ENCODE data around the gene LEKR1. TPM values are rescaled to one million over a fixed set of nuclear protein-coding genes. Genes with fewer than 3 reads are reported as not detected.
A peak's percentile ranks its signal among the peaks of the same experiment; 100 is the strongest.

Gene LEKR1
- total RNA-seq, 5 donors from 2014 or later (not counting 1 experiment from before 2014, with no cell fraction given) = 1.2 to 3.6 (median 2.8) TPM

GRCh38 chr3:156838035-156838434, 11.9 kb downstream of the LEKR1 start:
- Histone ChIP-seq H3K4me1 (ENCODE audit: control insufficient read depth in 1 of 2, extremely low read depth in 1 of 2, insufficient read depth in 2 of 2, low read length in 2 of 2) (no peaks in the 10 kb centered on the region), H3K27me3 (replicated peaks in 1 of 2; ENCODE audit: control insufficient read depth in 2 of 2, extremely low read depth in 1 of 2, insufficient read depth in 2 of 2, low read length in 1 of 2) (no peaks in the 10 kb centered on the region), H3K27ac (ENCODE audit: low read length) (no peak overlapping the region), H3K36me3 (ENCODE audit: control insufficient read depth in 2 of 2, extremely low read depth in 1 of 2, insufficient read depth in 1 of 2, low read length in 1 of 2) (no peaks in the 10 kb centered on the region), H3K9me3 (no peaks in the 10 kb centered on the region), H3K4me3 (ENCODE audit: control insufficient read depth in 1 of 2, extremely low read depth in 1 of 2, low read length in 1 of 2) (no peak overlapping the region)
- ChIA-PET POLR2A (interaction anchor here in 1 of 2 donors (0.7 kb wide), 1 partner anchor 135 kb away, joined by 3 read pairs; no protein-coding TSS in a partner anchor), CTCF (no interaction called here)
- WGBS (ENCODE audit: insufficient coverage) = 100% methylated on average over 3 of the region's 3 CpGs
- H3K4me3 Mint-ChIP-seq = no peak overlapping the region
- no peaks in the 10 kb centered on the region for H3K4me1 Mint-ChIP-seq
- H3K27me3 Mint-ChIP-seq = no peaks in the 10 kb centered on the region
- DNase-seq = no peak
- no peaks in the 10 kb centered on the region for H3K9me3 Mint-ChIP-seq
- H3K36me3 Mint-ChIP-seq = no peaks in the 10 kb centered on the region
- no peak for ATAC-seq (replicated peaks in 1 of 4)
- no peak overlapping the region for H3K27ac Mint-ChIP-seq

GRCh38 chr3:156840826-156841689, 14.9 kb downstream of the LEKR1 start:
- Mint-ChIP-seq H3K4me3 (no peak overlapping the region), H3K27me3 (no peaks in the 10 kb centered on the region), H3K9me3 (no peaks in the 10 kb centered on the region), H3K36me3 (no peaks in the 10 kb centered on the region), H3K27ac (no peak overlapping the region), H3K4me1 (no peaks in the 10 kb centered on the region)
- ATAC-seq (replicated peaks in 1 of 4) = no peak
- ChIA-PET CTCF (no interaction called here), POLR2A (no interaction called here)
- no CpG with 5 or more reads among the region's 3 CpGs for WGBS (ENCODE audit: insufficient coverage)
- no peaks in the 10 kb centered on the region for H3K4me1 ChIP-seq (ENCODE audit: control insufficient read depth in 1 of 2, extremely low read depth in 1 of 2, insufficient read depth in 2 of 2, low read length in 2 of 2)
- H3K9me3 ChIP-seq = no peaks in the 10 kb centered on the region
- H3K36me3 ChIP-seq (ENCODE audit: control insufficient read depth in 2 of 2, extremely low read depth in 1 of 2, insufficient read depth in 1 of 2, low read length in 1 of 2) = no peaks in the 10 kb centered on the region
- H3K4me3 ChIP-seq (ENCODE audit: control insufficient read depth in 1 of 2, extremely low read depth in 1 of 2, low read length in 1 of 2) = no peak overlapping the region
- no peak for DNase-seq
- no peaks in the 10 kb centered on the region for H3K27me3 ChIP-seq (replicated peaks in 1 of 2; ENCODE audit: control insufficient read depth in 2 of 2, extremely low read depth in 1 of 2, insufficient read depth in 2 of 2, low read length in 1 of 2)
- no peak overlapping the region for H3K27ac ChIP-seq (ENCODE audit: low read length)

GRCh38 chr3:156843071-156843808, 17.1 kb downstream of the LEKR1 start:
- Histone ChIP-seq H3K27me3 (replicated peaks in 1 of 2; ENCODE audit: control insufficient read depth in 2 of 2, extremely low read depth in 1 of 2, insufficient read depth in 2 of 2, low read length in 1 of 2) (no peaks in the 10 kb centered on the region), H3K27ac (ENCODE audit: low read length) (no peak overlapping the region), H3K4me1 (ENCODE audit: control insufficient read depth in 1 of 2, extremely low read depth in 1 of 2, insufficient read depth in 2 of 2, low read length in 2 of 2) (no peaks in the 10 kb centered on the region), H3K9me3 (no peaks in the 10 kb centered on the region), H3K36me3 (ENCODE audit: control insufficient read depth in 2 of 2, extremely low read depth in 1 of 2, insufficient read depth in 1 of 2, low read length in 1 of 2) (no peaks in the 10 kb centered on the region), H3K4me3 (ENCODE audit: control insufficient read depth in 1 of 2, extremely low read depth in 1 of 2, low read length in 1 of 2) (no peak overlapping the region)
- no peak for DNase-seq
- ChIA-PET POLR2A (no interaction called here), CTCF (interaction anchor here in 1 of 2 donors (0.6 kb wide), 1 partner anchor 22 kb away, joined by 3 read pairs; no protein-coding TSS in a partner anchor)
- no peaks in the 10 kb centered on the region for H3K9me3 Mint-ChIP-seq
- ATAC-seq (replicated peaks in 1 of 4) = no peak
- no peak overlapping the region for H3K4me3 Mint-ChIP-seq
- no peaks in the 10 kb centered on the region for H3K27me3 Mint-ChIP-seq
- H3K4me1 Mint-ChIP-seq = no peaks in the 10 kb centered on the region
- H3K27ac Mint-ChIP-seq = no peak overlapping the region
- WGBS (ENCODE audit: insufficient coverage) = no CpG with 5 or more reads among the region's 2 CpGs
- no peaks in the 10 kb centered on the region for H3K36me3 Mint-ChIP-seq

- no peak for DNase-seq
- POLR2A ChIA-PET = no interaction called here
- H3K4me1 Mint-ChIP-seq = no peaks in the 10 kb centered on the region
- CTCF ChIA-PET = no interaction called here
- H3K27me3 Mint-ChIP-seq = peaks cover 0 to 2% of the 10 kb centered on the region in 2 donors
- no peaks in the 10 kb centered on the region for H3K36me3 ChIP-seq (ENCODE audit: control insufficient read depth in 2 of 2, extremely low read depth in 1 of 2, insufficient read depth in 1 of 2, low read length in 1 of 2)
- H3K4me3 ChIP-seq (ENCODE audit: control insufficient read depth in 1 of 2, extremely low read depth in 1 of 2, low read length in 1 of 2) = no peak overlapping the region
- no peaks in the 10 kb centered on the region for H3K9me3 ChIP-seq
- no peak for ATAC-seq (replicated peaks in 1 of 4)
- no peak overlapping the region for H3K27ac ChIP-seq (ENCODE audit: low read length)
- H3K4me1 ChIP-seq (ENCODE audit: control insufficient read depth in 1 of 2, extremely low read depth in 1 of 2, insufficient read depth in 2 of 2, low read length in 2 of 2) = no peaks in the 10 kb centered on the region
- no peak overlapping the region for H3K4me3 Mint-ChIP-seq
- no peaks in the 10 kb centered on the region for H3K36me3 Mint-ChIP-seq
- H3K9me3 Mint-ChIP-seq = no peaks in the 10 kb centered on the region
- no peak overlapping the region for H3K27ac Mint-ChIP-seq
- no peaks in the 10 kb centered on the region for H3K27me3 ChIP-seq (replicated peaks in 1 of 2; ENCODE audit: control insufficient read depth in 2 of 2, extremely low read depth in 1 of 2, insufficient read depth in 2 of 2, low read length in 1 of 2)
Measured at GRCh38 chr3:156847752-156848448, 21.7 kb downstream of the LEKR1 start.

- Histone ChIP-seq H3K36me3 (ENCODE audit: control insufficient read depth in 2 of 2, extremely low read depth in 1 of 2, insufficient read depth in 1 of 2, low read length in 1 of 2) (no peaks in the 10 kb centered on the region), H3K4me3 (ENCODE audit: control insufficient read depth in 1 of 2, extremely low read depth in 1 of 2, low read length in 1 of 2) (no peak overlapping the region), H3K4me1 (ENCODE audit: control insufficient read depth in 1 of 2, extremely low read depth in 1 of 2, insufficient read depth in 2 of 2, low read length in 2 of 2) (no peaks in the 10 kb centered on the region), H3K9me3 (no peaks in the 10 kb centered on the region), H3K27ac (ENCODE audit: low read length) (no peak overlapping the region), H3K27me3 (replicated peaks in 1 of 2; ENCODE audit: control insufficient read depth in 2 of 2, extremely low read depth in 1 of 2, insufficient read depth in 2 of 2, low read length in 1 of 2) (no peaks in the 10 kb centered on the region)
- H3K27ac Mint-ChIP-seq = no peak overlapping the region
- ChIA-PET CTCF (no interaction called here), POLR2A (no interaction called here)
- no peaks in the 10 kb centered on the region for H3K36me3 Mint-ChIP-seq
- H3K9me3 Mint-ChIP-seq = no peaks in the 10 kb centered on the region
- ATAC-seq (replicated peaks in 1 of 4) = no peak
- H3K4me3 Mint-ChIP-seq = no peak overlapping the region
- H3K4me1 Mint-ChIP-seq = no peaks in the 10 kb centered on the region
- no peak for DNase-seq
- H3K27me3 Mint-ChIP-seq = peaks cover 0 to 1% of the 10 kb centered on the region in 2 donors
- no CpG with 5 or more reads among the region's 4 CpGs for WGBS (ENCODE audit: insufficient coverage)
Measured at GRCh38 chr3:156859578-156859977, 33.4 kb downstream of the LEKR1 start.

- Histone ChIP-seq H3K27me3 (replicated peaks in 1 of 2; ENCODE audit: control insufficient read depth in 2 of 2, extremely low read depth in 1 of 2, insufficient read depth in 2 of 2, low read length in 1 of 2) (no peaks in the 10 kb centered on the region), H3K4me1 (ENCODE audit: control insufficient read depth in 1 of 2, extremely low read depth in 1 of 2, insufficient read depth in 2 of 2, low read length in 2 of 2) (no peaks in the 10 kb centered on the region), H3K9me3 (no peaks in the 10 kb centered on the region), H3K36me3 (ENCODE audit: control insufficient read depth in 2 of 2, extremely low read depth in 1 of 2, insufficient read depth in 1 of 2, low read length in 1 of 2) (no peaks in the 10 kb centered on the region), H3K4me3 (ENCODE audit: control insufficient read depth in 1 of 2, extremely low read depth in 1 of 2, low read length in 1 of 2) (no peak overlapping the region), H3K27ac (ENCODE audit: low read length) (no peak overlapping the region)
- DNase-seq = no peak
- no peak overlapping the region for H3K4me3 Mint-ChIP-seq
- H3K27ac Mint-ChIP-seq = peak overlapping the region in 1 of 2 donors; percentile 29
- no peaks in the 10 kb centered on the region for H3K36me3 Mint-ChIP-seq
- H3K27me3 Mint-ChIP-seq = peaks cover 0 to 1% of the 10 kb centered on the region in 2 donors
- H3K9me3 Mint-ChIP-seq = no peaks in the 10 kb centered on the region
- H3K4me1 Mint-ChIP-seq = no peaks in the 10 kb centered on the region
- ChIA-PET POLR2A (no interaction called here), CTCF (no interaction called here)
- no peak for ATAC-seq (replicated peaks in 1 of 4)
Measured at GRCh38 chr3:156860873-156861272, 34.7 kb downstream of the LEKR1 start.
